ENCODE data around the gene NCL. TPM values are rescaled to one million over a fixed set of nuclear protein-coding genes. Genes with fewer than 3 reads are reported as not detected.

Gene NCL
- total and polyA plus RNA-seq, 2 of the 4 experiments (the other 2 are of a cell fraction) = 267 to 289 TPM

GRCh38 chr2:231422056-231422455 is 42.2 kb downstream of the NCL start:
- H3K9me3 ChIP-seq (ENCODE audit: control insufficient read depth, insufficient read depth, low read length) = no peaks in the 10 kb centered on the region
- no peaks in the 10 kb centered on the region for H3K36me3 ChIP-seq (ENCODE audit: control insufficient read depth, insufficient read depth, low read length)
- BruUV-seq (replicated peaks) = no TSS peak
- no peak overlapping the region for H3K27ac ChIP-seq (ENCODE audit: insufficient read depth, low read length)
- no peak overlapping the region for H3K14ac ChIP-seq (replicated peaks; ENCODE audit: low read depth, low read length)
- H3K4me1 ChIP-seq (ENCODE audit: control insufficient read depth, insufficient read depth, low read length) = no peaks in the 10 kb centered on the region
- no peak overlapping the region for H3K18ac ChIP-seq (ENCODE audit: low read depth, low read length)
- H3K4me3 ChIP-seq (ENCODE audit: insufficient read depth, low read depth, low read length) = no peak overlapping the region
- TF ChIP-seq CTCF (conservative IDR thresholded peaks at IDR 0.05; ENCODE audit: low read depth, low read length) (no peak), POLR2A (IDR thresholded peaks at IDR 0.05; ENCODE audit: low read depth, low read length) (no peak), RAD21 (IDR thresholded peaks at IDR 0.05; ENCODE audit: low read length) (no peak), CEBPB (IDR thresholded peaks at IDR 0.05; ENCODE audit: low read depth, low read length) (no peak), MXI1 (IDR thresholded peaks at IDR 0.05; ENCODE audit: borderline replicate concordance, low read depth, low read length) (no peak), BHLHE40 (IDR thresholded peaks at IDR 0.05; ENCODE audit: low read depth, low read length) (no peak), MAFK (IDR thresholded peaks at IDR 0.05; ENCODE audit: low read depth, low read length) (no peak), USF2 (IDR thresholded peaks at IDR 0.05; ENCODE audit: low read depth, low read length) (no peak), FOS (IDR thresholded peaks at IDR 0.05; ENCODE audit: low read depth, low read length) (no peak), ELK1 (IDR thresholded peaks at IDR 0.05; ENCODE audit: borderline replicate concordance, low read depth, low read length) (no peak), RCOR1 (IDR thresholded peaks at IDR 0.05; ENCODE audit: insufficient replicate concordance, low read length) (no peak)
- H2BK120ac ChIP-seq (ENCODE audit: low read depth, low read length) = no peak overlapping the region
- dilution Hi-C loops (cut with HindIII; ENCODE audit: low sequenced_read_pairs, unreplicated experiment) = no loop called here
- H2AK5ac ChIP-seq (ENCODE audit: low read depth, low read length) = no peak overlapping the region
- H2BK5ac ChIP-seq (ENCODE audit: low read depth, low read length, poor library complexity, severe bottlenecking) = no peak overlapping the region
- H3K4ac ChIP-seq (ENCODE audit: low read depth, low read length) = no peak overlapping the region
- no peak overlapping the region for H3K9ac ChIP-seq (ENCODE audit: low read depth, low read length)
- no peaks in the 10 kb centered on the region for H3K79me1 ChIP-seq (ENCODE audit: low read depth in 1 of 2, low read length in 2 of 2)
- H2AFZ ChIP-seq (replicated peaks; ENCODE audit: low read length, poor library complexity) = no peak overlapping the region
- H3K4me2 ChIP-seq (ENCODE audit: low read depth, low read length) = no peak overlapping the region
- H3K56ac ChIP-seq (ENCODE audit: extremely low read depth, insufficient read depth, low read length) = no peak overlapping the region
- H4K20me1 ChIP-seq (ENCODE audit: insufficient read depth, low read length) = no peaks in the 10 kb centered on the region
- in situ Hi-C loops (cut with MboI; ENCODE audit: low sequenced_read_pairs) = no loop called here
- no CpG with 5 or more reads among the region's 2 CpGs for WGBS, 2 experiments (ENCODE audit: extremely low coverage in 2 of 2, insufficient read length in 1 of 2)
- H2AK9ac ChIP-seq (replicated peaks; ENCODE audit: low read depth, low read length, poor library complexity) = no peak overlapping the region
- POLR2A ChIA-PET (ENCODE audit: unreplicated experiment) = no interaction called here
- ATAC-seq (ENCODE audit: low read depth) (no peak), DNase-seq (no peak)
- no peak overlapping the region for H4K91ac ChIP-seq (ENCODE audit: insufficient read depth, low read depth, low read length)
- H2BK20ac ChIP-seq (ENCODE audit: low read depth, low read length) = no peak overlapping the region
- no peak overlapping the region for H4K8ac ChIP-seq (ENCODE audit: low read depth in 2 of 2, low read length in 2 of 2)
- CTCF ChIA-PET = no interaction called here
- intact Hi-C loops (cut with micrococcal nuclease) = no loop called here
- no peak overlapping the region for H2BK15ac ChIP-seq (ENCODE audit: low read depth, low read length)
- H3K27me3 ChIP-seq (ENCODE audit: control insufficient read depth, insufficient read depth, low read length) = peaks cover 7% of the 10 kb centered on the region
- H3K9me1 ChIP-seq (ENCODE audit: insufficient read depth, low read length) = no peaks in the 10 kb centered on the region; the same call in 1 of the 2 replicates
- no peak overlapping the region for H3K23ac ChIP-seq (ENCODE audit: low read depth, low read length)
- H4K5ac ChIP-seq (ENCODE audit: low read depth, low read length) = no peak overlapping the region
